ENCODE data around the gene SERINC2.

DNA sequence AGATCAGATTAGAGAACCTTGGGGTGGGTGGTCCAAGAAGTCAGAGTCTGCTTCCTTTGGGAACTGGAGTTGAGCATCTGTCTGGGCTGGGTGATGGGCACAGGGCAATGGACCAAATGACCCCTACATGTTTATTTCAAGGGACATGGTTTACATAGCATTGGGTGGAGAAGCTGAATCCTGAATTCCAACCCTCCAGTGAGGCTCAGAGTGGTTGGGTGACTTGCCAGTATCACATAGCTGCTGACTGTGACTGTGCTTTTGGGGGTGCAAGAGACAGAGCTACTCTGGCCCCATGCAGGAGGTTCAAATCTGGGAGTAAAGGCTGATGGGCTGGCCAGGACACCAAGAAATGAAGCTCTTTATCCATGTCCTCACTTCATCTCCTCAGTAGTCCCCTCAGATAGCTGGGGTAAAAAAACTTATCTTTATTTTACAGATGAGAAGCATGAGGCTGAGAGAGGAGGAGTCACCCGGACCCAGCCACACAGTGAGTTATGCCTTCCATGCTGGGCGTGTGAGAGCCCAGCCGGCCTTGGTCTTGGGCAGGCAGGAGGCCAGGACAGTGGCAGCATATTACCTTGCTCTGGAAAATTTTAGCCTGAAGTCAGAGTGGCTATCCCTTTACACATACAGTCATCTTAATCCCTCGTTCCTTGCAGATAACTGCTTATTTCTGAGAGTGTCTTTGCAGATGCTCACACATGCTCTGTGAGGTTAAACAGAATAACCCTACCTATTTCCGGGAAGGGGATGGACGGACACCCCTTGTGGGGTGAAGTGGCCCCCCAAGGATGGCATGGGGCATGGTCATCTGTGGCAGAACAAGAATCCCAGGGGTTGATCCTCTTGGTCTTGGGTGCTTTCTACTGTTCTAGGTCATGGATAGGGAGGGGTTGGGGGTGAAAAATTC, 2.8 kb upstream of the SERINC2 start:
- TF ChIP-seq, protein P1, sequence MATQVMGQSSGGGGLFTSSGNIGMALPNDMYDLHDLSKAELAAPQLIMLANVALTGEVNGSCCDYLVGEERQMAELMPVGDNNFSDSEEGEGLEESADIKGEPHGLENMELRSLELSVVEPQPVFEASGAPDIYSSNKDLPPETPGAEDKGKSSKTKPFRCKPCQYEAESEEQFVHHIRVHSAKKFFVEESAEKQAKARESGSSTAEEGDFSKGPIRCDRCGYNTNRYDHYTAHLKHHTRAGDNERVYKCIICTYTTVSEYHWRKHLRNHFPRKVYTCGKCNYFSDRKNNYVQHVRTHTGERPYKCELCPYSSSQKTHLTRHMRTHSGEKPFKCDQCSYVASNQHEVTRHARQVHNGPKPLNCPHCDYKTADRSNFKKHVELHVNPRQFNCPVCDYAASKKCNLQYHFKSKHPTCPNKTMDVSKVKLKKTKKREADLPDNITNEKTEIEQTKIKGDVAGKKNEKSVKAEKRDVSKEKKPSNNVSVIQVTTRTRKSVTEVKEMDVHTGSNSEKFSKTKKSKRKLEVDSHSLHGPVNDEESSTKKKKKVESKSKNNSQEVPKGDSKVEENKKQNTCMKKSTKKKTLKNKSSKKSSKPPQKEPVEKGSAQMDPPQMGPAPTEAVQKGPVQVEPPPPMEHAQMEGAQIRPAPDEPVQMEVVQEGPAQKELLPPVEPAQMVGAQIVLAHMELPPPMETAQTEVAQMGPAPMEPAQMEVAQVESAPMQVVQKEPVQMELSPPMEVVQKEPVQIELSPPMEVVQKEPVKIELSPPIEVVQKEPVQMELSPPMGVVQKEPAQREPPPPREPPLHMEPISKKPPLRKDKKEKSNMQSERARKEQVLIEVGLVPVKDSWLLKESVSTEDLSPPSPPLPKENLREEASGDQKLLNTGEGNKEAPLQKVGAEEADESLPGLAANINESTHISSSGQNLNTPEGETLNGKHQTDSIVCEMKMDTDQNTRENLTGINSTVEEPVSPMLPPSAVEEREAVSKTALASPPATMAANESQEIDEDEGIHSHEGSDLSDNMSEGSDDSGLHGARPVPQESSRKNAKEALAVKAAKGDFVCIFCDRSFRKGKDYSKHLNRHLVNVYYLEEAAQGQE (IDR thresholded peaks at IDR 0.05): no peak
- no peak for TF ChIP-seq ZNF302 (CRISPR knock-in tag; IDR thresholded peaks at IDR 0.05)
- TF ChIP-seq, protein P2, sequence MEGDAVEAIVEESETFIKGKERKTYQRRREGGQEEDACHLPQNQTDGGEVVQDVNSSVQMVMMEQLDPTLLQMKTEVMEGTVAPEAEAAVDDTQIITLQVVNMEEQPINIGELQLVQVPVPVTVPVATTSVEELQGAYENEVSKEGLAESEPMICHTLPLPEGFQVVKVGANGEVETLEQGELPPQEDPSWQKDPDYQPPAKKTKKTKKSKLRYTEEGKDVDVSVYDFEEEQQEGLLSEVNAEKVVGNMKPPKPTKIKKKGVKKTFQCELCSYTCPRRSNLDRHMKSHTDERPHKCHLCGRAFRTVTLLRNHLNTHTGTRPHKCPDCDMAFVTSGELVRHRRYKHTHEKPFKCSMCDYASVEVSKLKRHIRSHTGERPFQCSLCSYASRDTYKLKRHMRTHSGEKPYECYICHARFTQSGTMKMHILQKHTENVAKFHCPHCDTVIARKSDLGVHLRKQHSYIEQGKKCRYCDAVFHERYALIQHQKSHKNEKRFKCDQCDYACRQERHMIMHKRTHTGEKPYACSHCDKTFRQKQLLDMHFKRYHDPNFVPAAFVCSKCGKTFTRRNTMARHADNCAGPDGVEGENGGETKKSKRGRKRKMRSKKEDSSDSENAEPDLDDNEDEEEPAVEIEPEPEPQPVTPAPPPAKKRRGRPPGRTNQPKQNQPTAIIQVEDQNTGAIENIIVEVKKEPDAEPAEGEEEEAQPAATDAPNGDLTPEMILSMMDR (IDR thresholded peaks at IDR 0.05): no peak
